Testis (tissue), 2 donors: Measurements from ENCODE around the gene CMTM1.
"Not testable (repeated sequence)": the region's sequence is repeated elsewhere in the genome, so short reads cannot be mapped to it uniquely, and the experiment has no call there.

Experiments used
- CTCF ChIP-seq, 3 experiments: fragments of 450-650 bp in 2 of 3; fragments of 200-600 bp in 1 of 3; sonication (generic) in 1 of 3; IDR thresholded peaks; one replicate each; pipeline ENCODE4 v1.5.1; 2016 to 2019; ENCODE audit warnings: antibody characterized with exemption in 3 of 3, mild to moderate bottlenecking in 2 of 3, moderate library complexity in 1 of 3
- POLR2A ChIP-seq: fragments of 450-650 bp; IDR thresholded peaks from one replicate; pipeline ENCODE4 v1.6.1; 2017; ENCODE audit warnings: antibody characterized with exemption, mild to moderate bottlenecking, moderate library complexity

DNA sequence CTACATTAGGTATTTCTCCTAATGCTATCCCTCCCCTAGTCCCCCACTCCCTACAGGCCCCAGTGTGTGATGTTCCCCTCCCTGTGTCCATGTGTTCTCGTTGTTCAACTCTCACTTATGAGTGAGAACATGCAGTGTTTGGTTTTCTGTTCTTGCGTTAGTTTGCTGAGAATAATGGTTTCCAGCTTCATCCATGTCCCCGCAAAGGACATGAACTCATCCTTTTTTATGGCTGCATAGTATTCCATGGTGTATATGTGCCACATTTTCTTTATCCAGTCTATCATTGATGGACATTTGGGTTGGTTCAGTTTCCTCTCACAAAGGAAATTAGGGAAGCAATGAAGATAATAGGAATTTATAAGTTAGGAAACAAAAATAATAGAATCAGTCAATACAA is 1.0 kb downstream of the CMTM1 start:
- not testable (repeated sequence) for TF ChIP-seq CTCF (IDR thresholded peaks at IDR 0.05); POLR2A
